Progenitor cell of endocrine pancreas (in vitro differentiated cells): ENCODE data around the gene GZF1. TPM values are rescaled to one million over a fixed set of nuclear protein-coding genes. Genes with fewer than 3 reads are reported as not detected.
"Not testable (repeated sequence)": the region's sequence is repeated elsewhere in the genome, so short reads cannot be mapped to it uniquely, and the experiment has no call there.

ENCODE experiments used
- DNase-seq: peaks from one replicate; pipeline ENCODE4 v3.0.0; 2021; ENCODE audit warnings: low spot score; ENCODE audit not compliant: unreplicated experiment
- H3K27ac Mint-ChIP-seq: 2 replicates; pipeline ENCODE4 v1.8.0; 2021; ENCODE audit warnings: mild to moderate bottlenecking, moderate library complexity, mixed read lengths
- H3K27me3 Mint-ChIP-seq: 2 replicates; pipeline ENCODE4 v1.8.0; 2021; ENCODE audit warnings: mixed read lengths
- H3K36me3 Mint-ChIP-seq: 2 replicates; pipeline ENCODE4 v1.8.0; 2022; ENCODE audit warnings: mixed read lengths; ENCODE audit not compliant: insufficient read depth
- H3K4me1 Mint-ChIP-seq: 2 replicates; pipeline ENCODE4 v1.8.0; 2021; ENCODE audit warnings: low read depth, mixed read lengths
- H3K4me3 Mint-ChIP-seq: 2 replicates; pipeline ENCODE4 v1.8.0; 2021; ENCODE audit warnings: low read depth, mild to moderate bottlenecking, moderate library complexity, mixed read lengths
- H3K9me3 Mint-ChIP-seq: 2 replicates; pipeline ENCODE4 v1.8.0; 2021; ENCODE audit warnings: low read depth, mixed read lengths
- total RNA-seq: library from RNA; stranded (reverse); gene quantifications from 2 replicates; pipeline ENCODE4 v1.2.1, GENCODE V29; 2021
- TF ChIP-seq, protein P1 (sequence below): fragments of 200-600 bp; sonication (generic); IDR thresholded peaks from one replicate; pipeline ENCODE4 v1.5.0; 2021; ENCODE audit warnings: antibody characterized with exemption, mild to moderate bottlenecking; ENCODE audit not compliant: unreplicated experiment

Gene GZF1
- total RNA-seq, 1 donor from 2014 or later, result 14.3 TPM

DNA sequence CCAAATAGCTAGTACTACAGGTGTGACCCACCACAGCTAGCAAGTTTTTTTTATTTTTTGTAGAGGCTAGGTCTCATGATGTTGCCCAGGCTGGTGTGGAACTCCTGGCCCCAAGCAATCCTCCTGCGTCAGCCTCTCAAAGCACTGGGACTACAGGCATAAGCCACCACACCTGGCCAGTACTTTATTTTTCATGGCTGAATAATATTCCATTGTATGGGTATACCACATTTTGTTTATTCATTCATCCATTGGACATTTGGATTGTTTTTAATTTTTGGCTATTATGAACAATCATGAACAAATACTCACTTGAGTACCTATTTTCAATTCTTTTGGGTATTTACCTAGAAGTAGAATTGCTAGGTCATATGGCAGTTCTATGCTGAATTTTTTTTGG is 18.4 kb upstream of the GZF1 start:
- DNase-seq, result no peak
- Mint-ChIP-seq H3K4me1 (peaks cover 10% of the 10 kb centered on the region), H3K4me3 (no peak overlapping the region), H3K36me3 (no peaks in the 10 kb centered on the region), H3K9me3 (no peaks in the 10 kb centered on the region), H3K27me3 (peaks cover 27% of the 10 kb centered on the region), H3K27ac (no peak overlapping the region)
- TF ChIP-seq, protein P1, sequence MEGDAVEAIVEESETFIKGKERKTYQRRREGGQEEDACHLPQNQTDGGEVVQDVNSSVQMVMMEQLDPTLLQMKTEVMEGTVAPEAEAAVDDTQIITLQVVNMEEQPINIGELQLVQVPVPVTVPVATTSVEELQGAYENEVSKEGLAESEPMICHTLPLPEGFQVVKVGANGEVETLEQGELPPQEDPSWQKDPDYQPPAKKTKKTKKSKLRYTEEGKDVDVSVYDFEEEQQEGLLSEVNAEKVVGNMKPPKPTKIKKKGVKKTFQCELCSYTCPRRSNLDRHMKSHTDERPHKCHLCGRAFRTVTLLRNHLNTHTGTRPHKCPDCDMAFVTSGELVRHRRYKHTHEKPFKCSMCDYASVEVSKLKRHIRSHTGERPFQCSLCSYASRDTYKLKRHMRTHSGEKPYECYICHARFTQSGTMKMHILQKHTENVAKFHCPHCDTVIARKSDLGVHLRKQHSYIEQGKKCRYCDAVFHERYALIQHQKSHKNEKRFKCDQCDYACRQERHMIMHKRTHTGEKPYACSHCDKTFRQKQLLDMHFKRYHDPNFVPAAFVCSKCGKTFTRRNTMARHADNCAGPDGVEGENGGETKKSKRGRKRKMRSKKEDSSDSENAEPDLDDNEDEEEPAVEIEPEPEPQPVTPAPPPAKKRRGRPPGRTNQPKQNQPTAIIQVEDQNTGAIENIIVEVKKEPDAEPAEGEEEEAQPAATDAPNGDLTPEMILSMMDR, result no peak

DNA sequence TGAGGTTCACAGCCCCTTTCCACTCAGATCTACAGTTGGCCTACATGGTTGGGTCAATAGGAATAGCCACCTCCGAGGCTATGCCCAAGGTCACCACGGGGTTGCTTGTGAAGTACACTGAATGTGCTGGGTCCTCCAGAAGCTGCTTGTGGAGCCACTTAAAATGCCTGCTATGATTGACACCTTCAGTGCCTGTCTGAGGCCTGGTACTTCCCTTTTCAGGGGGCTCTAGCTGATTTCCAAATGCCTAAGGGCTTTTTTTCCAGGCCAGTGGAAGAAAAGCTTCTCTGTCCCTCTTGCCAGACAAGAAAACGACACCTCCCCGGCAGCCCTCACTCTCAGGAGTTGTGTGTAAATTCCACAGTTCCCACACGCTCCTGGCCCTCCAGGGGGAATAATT is 17.6 kb upstream of the GZF1 start:
- peaks cover 22% of the 10 kb centered on the region for H3K27me3 Mint-ChIP-seq
- TF ChIP-seq, protein P1, result no peak
- H3K9me3 Mint-ChIP-seq, result no peaks in the 10 kb centered on the region
- no peak overlapping the region for H3K27ac Mint-ChIP-seq
- DNase-seq, result no peak
- H3K4me3 Mint-ChIP-seq, result no peak overlapping the region
- H3K36me3 Mint-ChIP-seq, result no peaks in the 10 kb centered on the region
- H3K4me1 Mint-ChIP-seq, result peaks cover 16% of the 10 kb centered on the region

- peaks cover 18% of the 10 kb centered on the region for H3K27me3 Mint-ChIP-seq
- H3K27ac Mint-ChIP-seq, result no peak overlapping the region
- TF ChIP-seq, protein P1, result no peak
- no peak overlapping the region for H3K4me3 Mint-ChIP-seq
- no peaks in the 10 kb centered on the region for H3K36me3 Mint-ChIP-seq
- no peak for DNase-seq
- H3K9me3 Mint-ChIP-seq, result no peaks in the 10 kb centered on the region
- H3K4me1 Mint-ChIP-seq, result peaks cover 19% of the 10 kb centered on the region
Measured at GRCh38 chr20:23346002-23346401, 16.0 kb upstream of the GZF1 start.

GRCh38 chr20:23347791-23348190 is 14.2 kb upstream of the GZF1 start:
- TF ChIP-seq, protein P1, result no peak
- no peaks in the 10 kb centered on the region for H3K9me3 Mint-ChIP-seq
- peaks cover 25% of the 10 kb centered on the region for H3K4me1 Mint-ChIP-seq
- H3K4me3 Mint-ChIP-seq, result no peak overlapping the region
- no peak for DNase-seq
- peaks cover 2% of the 10 kb centered on the region for H3K27me3 Mint-ChIP-seq
- H3K36me3 Mint-ChIP-seq, result no peaks in the 10 kb centered on the region
- H3K27ac Mint-ChIP-seq, result peak overlapping the region; percentile 57

DNA sequence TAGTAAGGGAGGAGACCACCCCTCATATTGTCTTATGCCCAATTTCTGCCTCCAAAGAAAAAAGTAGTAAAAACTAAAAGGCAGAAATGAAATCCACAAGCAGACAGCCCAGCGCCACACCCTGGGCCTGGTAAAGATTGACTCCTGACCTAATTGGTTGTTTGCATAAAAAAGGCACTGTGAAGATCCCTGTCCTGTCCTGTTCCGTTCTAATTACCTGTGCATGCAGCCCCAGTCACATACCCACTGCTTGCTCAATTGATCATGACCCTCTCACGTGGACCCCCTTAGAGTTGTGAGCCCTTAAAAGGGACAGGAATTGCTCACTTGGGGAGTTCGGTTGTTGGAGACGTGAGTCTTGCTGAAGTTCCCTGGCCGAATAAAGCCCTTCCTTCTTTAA is 13.5 kb upstream of the GZF1 start:
- Mint-ChIP-seq H3K4me3 (peak overlapping the region; percentile 57), H3K4me1 (peaks cover 25% of the 10 kb centered on the region), H3K27ac (peak overlapping the region; percentile 42)
- not testable (repeated sequence) for H3K36me3 Mint-ChIP-seq, H3K9me3 Mint-ChIP-seq, DNase-seq, H3K27me3 Mint-ChIP-seq

DNA sequence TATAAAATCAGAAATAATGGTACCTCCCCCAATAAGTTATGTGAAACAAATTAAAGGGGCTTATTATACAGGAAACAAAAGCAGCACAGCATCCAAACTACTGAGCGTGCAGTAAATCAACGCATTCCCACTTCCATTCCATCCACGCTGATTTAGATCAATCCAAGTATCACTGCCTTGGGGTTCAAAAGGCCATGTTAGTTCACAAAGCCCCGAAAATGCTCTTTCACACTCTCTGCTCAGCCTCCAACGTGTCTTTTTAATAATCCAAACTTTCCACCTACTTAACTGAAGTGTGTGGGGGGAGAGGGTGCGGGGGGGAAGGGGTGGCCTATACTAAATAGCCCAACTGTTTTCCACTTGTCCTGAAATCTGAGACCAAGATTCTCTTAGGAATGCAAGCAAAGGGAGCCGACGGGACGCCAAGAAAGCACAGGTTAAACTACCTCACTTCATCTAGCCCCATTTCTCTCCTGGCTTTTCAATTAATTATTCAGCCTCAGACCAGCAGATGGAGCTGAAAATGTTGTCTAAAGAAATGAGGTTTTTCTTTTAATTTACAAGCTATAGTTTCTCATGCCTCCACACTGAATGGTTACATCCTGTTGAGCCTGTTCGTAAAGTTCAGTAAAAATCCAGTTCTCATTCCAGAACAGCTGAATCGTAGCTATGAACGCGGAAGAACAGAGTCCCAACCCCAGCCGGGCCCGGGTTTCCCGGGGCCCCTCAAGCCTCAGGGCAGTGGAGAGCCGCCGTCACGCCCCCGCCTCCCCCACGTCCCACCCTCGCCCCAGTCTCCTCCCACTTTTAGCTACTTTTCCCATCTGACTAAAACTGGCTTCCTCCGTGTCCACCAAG is 12.4 kb upstream of the GZF1 start:
- DNase-seq, result no peak
- Mint-ChIP-seq H3K4me3 (peak overlapping the region; percentile 88), H3K4me1 (peaks cover 25% of the 10 kb centered on the region), H3K27ac (peak overlapping the region; percentile 100), H3K36me3 (no peaks in the 10 kb centered on the region), H3K9me3 (no peaks in the 10 kb centered on the region), H3K27me3 (peaks cover 2% of the 10 kb centered on the region)
- TF ChIP-seq, protein P1, result peak; percentile 47
